ENCODE data around the gene KLHL40.

Gene KLHL40

GRCh38 chr3:42691816-42692666 lies 6.7 kb downstream of the KLHL40 start:
- DNase-seq: no peak

- no peak for DNase-seq
Observed at GRCh38 chr3:42692667-42693529, 7.6 kb downstream of the KLHL40 start.

GRCh38 chr3:42693530-42693930 lies 8.2 kb downstream of the KLHL40 start:
- no peak for DNase-seq

- no peak for DNase-seq
Observed at GRCh38 chr3:42694366-42694765, 9.0 kb downstream of the KLHL40 start.

GRCh38 chr3:42696356-42697288 lies 11.3 kb downstream of the KLHL40 start:
- DNase-seq: no peak

DNA sequence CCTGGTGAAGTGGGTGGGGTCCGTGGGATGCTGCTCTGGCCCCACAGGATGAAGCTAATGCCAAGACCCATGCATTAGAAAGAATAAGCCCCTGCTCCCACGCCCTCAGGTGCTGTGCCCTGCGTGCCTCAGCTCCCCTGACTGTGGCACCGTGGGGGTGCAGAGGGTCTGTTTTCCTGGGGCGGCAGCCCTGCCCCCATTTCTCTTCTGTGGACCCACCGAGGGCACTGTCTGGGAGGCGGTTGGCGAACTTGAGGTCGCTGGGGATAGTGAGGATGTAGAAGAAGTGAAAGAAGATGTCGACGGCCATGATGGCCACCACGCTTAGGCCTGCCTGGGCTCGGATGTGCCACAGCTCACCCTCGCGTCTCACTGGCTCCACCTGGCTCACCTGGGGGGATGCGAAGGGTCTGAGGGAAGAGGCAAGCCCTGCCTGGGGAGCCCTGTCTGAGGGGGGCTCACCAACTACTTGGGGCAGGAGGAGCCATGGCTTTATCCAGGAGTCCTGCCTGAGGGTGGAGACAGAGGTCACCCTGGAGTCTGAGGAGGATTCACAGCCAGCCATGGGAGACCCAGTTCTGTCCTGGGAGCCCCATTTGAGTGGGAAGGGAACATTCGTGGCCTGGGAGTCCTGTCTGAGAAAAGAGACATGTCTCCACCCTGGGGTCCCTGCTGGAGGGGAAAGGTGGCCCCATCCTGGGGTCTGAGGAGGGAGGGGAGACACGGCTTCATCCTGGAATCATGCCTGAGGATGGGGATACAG lies 12.1 kb downstream of the KLHL40 start:
- DNase-seq: no peak

GRCh38 chr3:42698216-42698910 lies 13.0 kb downstream of the KLHL40 start:
- DNase-seq: no peak

- DNase-seq: no peak
Observed at GRCh38 chr3:42698911-42699230, 13.5 kb downstream of the KLHL40 start.

GRCh38 chr3:42699511-42699971 lies 14.2 kb downstream of the KLHL40 start:
- no peak for DNase-seq

- DNase-seq: no peak
Observed at GRCh38 chr3:42700366-42701288, 15.3 kb downstream of the KLHL40 start.

- DNase-seq: peak; percentile 44 to 57
Observed at GRCh38 chr3:42701371-42702065, 16.2 kb downstream of the KLHL40 start.

GRCh38 chr3:42702066-42702951 lies 17.0 kb downstream of the KLHL40 start, which contains the start of gene HHATL:
TSS of gene HHATL (minus strand) at chr3:42702798. CDS start at chr3:42700826, 1,972 bp downstream.
- DNase-seq: no peak

DNA sequence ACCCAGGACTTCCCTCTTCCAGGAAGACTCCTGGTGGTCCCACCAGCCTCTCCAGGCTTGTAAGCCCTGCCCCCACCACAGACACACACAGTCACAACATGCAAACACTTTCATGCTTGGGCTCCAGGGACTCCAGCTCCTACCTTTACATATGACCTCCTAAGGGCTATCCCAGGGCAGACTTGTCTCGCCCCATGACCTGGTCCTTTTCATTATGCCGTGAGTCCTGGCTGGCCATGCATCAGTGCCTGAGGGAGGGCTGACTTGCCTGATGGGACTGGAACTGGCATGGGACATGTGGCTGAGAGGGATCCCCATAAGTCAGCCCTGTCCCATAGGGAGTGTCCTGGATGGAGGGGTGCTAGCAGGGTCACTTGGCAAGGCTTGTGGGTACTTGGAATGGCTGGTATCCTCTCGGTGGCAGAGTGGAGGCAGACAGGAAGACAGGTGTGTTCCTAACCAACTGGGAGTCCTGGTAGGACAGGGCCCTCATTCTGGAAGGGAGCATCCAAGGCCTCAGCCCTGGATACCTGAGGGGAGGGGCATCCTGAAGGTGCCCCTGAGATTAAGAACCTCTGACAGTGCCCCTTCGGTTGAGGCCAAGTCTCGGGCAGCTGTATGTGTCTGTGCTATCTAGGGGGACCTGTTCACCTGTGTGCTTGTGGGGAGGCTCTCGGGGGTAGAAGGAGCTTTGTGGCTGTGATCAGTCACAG lies 17.8 kb downstream of the KLHL40 start:
- no peak for DNase-seq

DNA sequence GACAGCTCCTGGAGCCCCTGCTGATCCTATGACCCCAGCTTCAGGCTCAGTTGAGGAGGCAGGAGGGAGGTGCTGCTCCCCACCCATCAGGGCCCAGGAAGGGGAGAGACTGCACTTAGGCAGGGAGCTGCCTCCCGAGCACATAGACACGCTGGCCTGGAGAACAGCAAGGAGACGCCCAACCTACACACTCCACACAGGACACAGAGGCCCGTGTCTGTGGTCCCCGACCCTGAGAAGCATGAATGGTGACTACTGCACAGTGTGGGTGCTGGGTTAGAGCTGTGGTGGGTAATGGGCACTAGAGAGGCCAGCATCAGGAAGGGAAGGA lies 18.3 kb downstream of the KLHL40 start:
- DNase-seq: no peak

DNA sequence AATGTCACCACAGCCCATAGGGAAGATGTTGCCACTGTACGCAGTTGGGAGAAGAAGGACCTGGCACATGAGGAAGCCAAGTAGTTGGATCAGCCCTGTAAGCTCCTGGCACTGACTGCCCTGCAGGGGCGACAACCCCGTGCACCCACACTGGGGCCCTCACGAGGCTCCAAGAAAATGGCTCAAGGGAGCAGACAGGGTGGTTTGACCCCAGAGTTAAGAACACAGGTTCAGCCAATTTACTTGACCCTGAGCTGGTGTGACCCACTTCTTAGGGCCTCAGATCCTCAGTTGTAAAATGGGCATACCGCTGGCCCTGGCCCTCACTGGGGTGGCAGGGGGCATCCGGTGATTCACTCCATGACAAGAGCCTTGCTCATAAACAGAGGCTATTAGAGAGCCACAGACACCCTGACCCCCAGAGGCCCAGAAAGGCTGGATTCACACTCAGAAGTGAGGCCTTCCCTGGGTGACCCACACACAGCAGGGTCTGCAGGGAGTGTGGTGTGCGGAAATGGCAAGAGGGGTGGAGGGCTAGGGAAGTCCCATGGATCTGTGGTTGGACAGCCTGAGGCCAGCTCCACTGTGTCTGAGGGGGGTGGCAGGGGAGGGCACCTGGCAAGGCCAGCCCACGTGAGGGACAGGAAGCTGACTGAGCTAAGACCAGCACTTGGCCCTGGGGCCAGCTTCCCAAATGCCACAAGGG lies 19.0 kb downstream of the KLHL40 start:
- DNase-seq: no peak

DNA sequence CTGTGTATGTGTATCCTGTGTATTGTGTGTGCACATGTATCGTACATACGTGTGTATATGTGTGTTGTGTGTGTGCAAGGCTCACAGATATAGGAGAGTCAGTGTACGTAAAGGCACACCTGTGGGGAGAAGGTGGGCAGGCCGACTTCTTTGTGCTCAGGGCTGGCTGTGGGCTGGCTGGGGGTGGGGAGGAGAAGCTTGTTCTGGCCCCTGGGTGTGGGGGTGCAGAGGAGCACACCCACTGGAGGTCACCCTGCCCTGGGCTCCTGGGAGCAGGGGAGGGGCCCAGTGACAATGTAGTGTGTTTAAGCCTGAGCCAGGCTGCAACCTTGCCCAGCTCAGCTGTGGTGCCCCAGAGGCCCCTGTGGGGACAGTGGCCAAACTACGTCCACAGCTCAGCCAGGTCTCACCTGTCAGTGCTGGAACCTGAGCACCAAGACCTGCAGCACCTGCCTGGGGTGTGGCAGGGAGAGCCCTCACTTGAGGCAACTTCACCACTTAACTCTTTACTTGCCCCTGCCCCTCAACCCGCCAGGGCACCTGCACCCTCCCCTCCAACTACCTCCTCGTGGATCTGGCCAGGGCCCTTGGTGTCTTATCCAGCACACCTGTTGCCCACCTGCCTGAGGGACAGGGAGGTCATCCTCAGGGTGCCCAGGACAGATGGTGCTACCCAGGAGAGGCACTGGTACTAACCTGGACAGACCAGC lies 19.9 kb downstream of the KLHL40 start:
- DNase-seq: no peak

Data from inflammatory macrophage (primary cell).